Liver (tissue), 3 donors: ENCODE data around the gene STXBP6.

Source experiments
- ATF3 ChIP-seq: IDR thresholded peaks from 2 replicates; pipeline ENCODE4 v1.6.1; 2016; ENCODE audit warnings: antibody characterized with exemption
- CTCF ChIP-seq: fragments of 150-350 bp; IDR thresholded peaks from 2 replicates; pipeline ENCODE4 v1.5.1; 2017; ENCODE audit warnings: improper control_type of control experiment, low read depth, low read length; ENCODE audit not compliant: missing input control
- EGR1 ChIP-seq, 2 donors: IDR thresholded peaks; 2 replicates each; pipeline ENCODE4 v1.6.1; 2016 to 2018; ENCODE audit warnings: antibody characterized with exemption in 2 of 2, low read depth in 2 of 2
- FOXA1 ChIP-seq: IDR thresholded peaks from 2 replicates; pipeline ENCODE4 v1.6.1; 2016; ENCODE audit warnings: antibody characterized with exemption
- HNF4A ChIP-seq, 2 donors: conservative IDR thresholded peaks; 2 replicates each; pipeline ENCODE4 v1.6.1; 2016; ENCODE audit warnings: antibody characterized with exemption in 2 of 2, mild to moderate bottlenecking in 2 of 2
- JUND ChIP-seq, 2 donors: IDR thresholded peaks; 2 replicates each; pipeline ENCODE4 v1.6.1; 2016; ENCODE audit warnings: antibody characterized with exemption in 2 of 2
- MAX ChIP-seq: IDR thresholded peaks from 2 replicates; pipeline ENCODE4 v1.6.1; 2016; ENCODE audit warnings: antibody characterized with exemption
- NR2F2 ChIP-seq: IDR thresholded peaks from 2 replicates; pipeline ENCODE4 v1.6.1; 2016; ENCODE audit warnings: antibody characterized with exemption
- RAD21 ChIP-seq, 2 donors: IDR thresholded peaks; 2 replicates each; pipeline ENCODE4 v1.6.1; 2016; ENCODE audit warnings: antibody characterized with exemption in 2 of 2, mild to moderate bottlenecking in 2 of 2
- RXRA ChIP-seq, 2 donors: IDR thresholded peaks; 2 replicates each; pipeline ENCODE4 v1.6.1; 2017 to 2018; ENCODE audit warnings: antibody characterized with exemption in 2 of 2, mild to moderate bottlenecking in 1 of 2
- SP1 ChIP-seq: IDR thresholded peaks from 2 replicates; pipeline ENCODE4 v1.6.1; 2018; ENCODE audit warnings: antibody characterized with exemption, mild to moderate bottlenecking
- TAF1 ChIP-seq: conservative IDR thresholded peaks from 2 replicates; pipeline ENCODE4 v1.6.1; 2016; ENCODE audit warnings: antibody characterized with exemption, mild to moderate bottlenecking
- TF ChIP-seq, protein P1 (sequence below): IDR thresholded peaks from 2 replicates; pipeline ENCODE4 v1.6.1; 2016; ENCODE audit warnings: antibody characterized with exemption, mild to moderate bottlenecking
- donor health status: healthy.
- donor health status: healthy.

GRCh38 chr14:24863968-24864684 is 185.8 kb downstream of the STXBP6 start:
- no peak for TF ChIP-seq CTCF
- no peak for TF ChIP-seq NR2F2
- no peak for TF ChIP-seq MAX
- no peak for TF ChIP-seq RXRA (IDR thresholded peaks at IDR 0.05)
- no peak for TF ChIP-seq HNF4A (conservative IDR thresholded peaks at IDR 0.05)
- TF ChIP-seq JUND (IDR thresholded peaks at IDR 0.05), result no peak
- no peak for TF ChIP-seq EGR1 (IDR thresholded peaks at IDR 0.05; ENCODE audit: low read depth in 2 of 2)
- no peak for TF ChIP-seq ATF3
- TF ChIP-seq, protein P1, sequence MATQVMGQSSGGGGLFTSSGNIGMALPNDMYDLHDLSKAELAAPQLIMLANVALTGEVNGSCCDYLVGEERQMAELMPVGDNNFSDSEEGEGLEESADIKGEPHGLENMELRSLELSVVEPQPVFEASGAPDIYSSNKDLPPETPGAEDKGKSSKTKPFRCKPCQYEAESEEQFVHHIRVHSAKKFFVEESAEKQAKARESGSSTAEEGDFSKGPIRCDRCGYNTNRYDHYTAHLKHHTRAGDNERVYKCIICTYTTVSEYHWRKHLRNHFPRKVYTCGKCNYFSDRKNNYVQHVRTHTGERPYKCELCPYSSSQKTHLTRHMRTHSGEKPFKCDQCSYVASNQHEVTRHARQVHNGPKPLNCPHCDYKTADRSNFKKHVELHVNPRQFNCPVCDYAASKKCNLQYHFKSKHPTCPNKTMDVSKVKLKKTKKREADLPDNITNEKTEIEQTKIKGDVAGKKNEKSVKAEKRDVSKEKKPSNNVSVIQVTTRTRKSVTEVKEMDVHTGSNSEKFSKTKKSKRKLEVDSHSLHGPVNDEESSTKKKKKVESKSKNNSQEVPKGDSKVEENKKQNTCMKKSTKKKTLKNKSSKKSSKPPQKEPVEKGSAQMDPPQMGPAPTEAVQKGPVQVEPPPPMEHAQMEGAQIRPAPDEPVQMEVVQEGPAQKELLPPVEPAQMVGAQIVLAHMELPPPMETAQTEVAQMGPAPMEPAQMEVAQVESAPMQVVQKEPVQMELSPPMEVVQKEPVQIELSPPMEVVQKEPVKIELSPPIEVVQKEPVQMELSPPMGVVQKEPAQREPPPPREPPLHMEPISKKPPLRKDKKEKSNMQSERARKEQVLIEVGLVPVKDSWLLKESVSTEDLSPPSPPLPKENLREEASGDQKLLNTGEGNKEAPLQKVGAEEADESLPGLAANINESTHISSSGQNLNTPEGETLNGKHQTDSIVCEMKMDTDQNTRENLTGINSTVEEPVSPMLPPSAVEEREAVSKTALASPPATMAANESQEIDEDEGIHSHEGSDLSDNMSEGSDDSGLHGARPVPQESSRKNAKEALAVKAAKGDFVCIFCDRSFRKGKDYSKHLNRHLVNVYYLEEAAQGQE, result no peak
- no peak for TF ChIP-seq FOXA1
- no peak for TF ChIP-seq TAF1
- no peak for TF ChIP-seq RAD21 (IDR thresholded peaks at IDR 0.05)
- no peak for TF ChIP-seq SP1
